HepG2 (cell line): Measurements from ENCODE around the gene CCDC83. TPM values are rescaled to one million over a fixed set of nuclear protein-coding genes. Genes with fewer than 3 reads are reported as not detected.

Source experiments
- ASH2L ChIP-seq: fragments of 300-600, 200-600 bp; sonication (generic); IDR thresholded peaks from 2 replicates; pipeline ENCODE4 v1.7.0; 2017; ENCODE audit warnings: low read depth, mild to moderate bottlenecking, moderate library complexity, mixed read lengths, low read length; ENCODE audit not compliant: insufficient read length
- BRF2 ChIP-seq: sonication (generic); formaldehyde crosslinking; IDR thresholded peaks from 2 replicates; pipeline ENCODE4 v1.8.1; 2022; ENCODE audit warnings: mild to moderate bottlenecking, missing genetic modification reagents
- DMTF1 ChIP-seq: sonication (generic); formaldehyde crosslinking; IDR thresholded peaks from 2 replicates; pipeline ENCODE4 v1.4.0; 2020; ENCODE audit warnings: mild to moderate bottlenecking, missing genetic modification reagents
- GLMP ChIP-seq: sonication (generic); formaldehyde crosslinking; IDR thresholded peaks from 2 replicates; pipeline ENCODE4 v1.9.0; 2021; ENCODE audit warnings: missing genetic modification reagents, mild to moderate bottlenecking, borderline replicate concordance
- JARID2 ChIP-seq: sonication (generic); formaldehyde crosslinking; IDR thresholded peaks from 2 replicates; pipeline ENCODE4 v1.8.1; 2023; ENCODE audit warnings: missing genetic modification reagents, inconsistent platforms; ENCODE audit not compliant: insufficient replicate concordance
- KLF13 ChIP-seq: sonication (generic); formaldehyde crosslinking; IDR thresholded peaks from 2 replicates; pipeline ENCODE4 v1.4.0; 2020; ENCODE audit warnings: mild to moderate bottlenecking, missing genetic modification reagents
- LCORL ChIP-seq, 2 experiments: fragments of 450-650 bp in 1 of 2; sonication (generic) in 1 of 2; formaldehyde crosslinking in 1 of 2; IDR thresholded peaks; 2 replicates each; pipeline versions ENCODE4 v1.5.0 to v1.6.1; 2017 to 2020; ENCODE audit warnings: antibody characterized with exemption in 1 of 2, missing genetic modification reagents in 1 of 2
- MAFK ChIP-seq, 2 experiments: IDR thresholded peaks in 1 of 2; conservative IDR thresholded peaks in 1 of 2; 2 replicates each; pipeline ENCODE4 v1.6.1; 2011; ENCODE audit warnings: improper control_type of control experiment in 2 of 2, low read length in 2 of 2
- MIXL1 ChIP-seq: IDR thresholded peaks from 2 replicates; pipeline ENCODE4 v1.6.1; 2016
- NCOA2 ChIP-seq: sonication (generic); formaldehyde crosslinking; IDR thresholded peaks from 2 replicates; pipeline ENCODE4 v1.8.0; 2022; ENCODE audit warnings: inconsistent platforms
- NFE2L2 ChIP-seq: fragments of 150-350 bp; IDR thresholded peaks from 2 replicates; pipeline ENCODE4 v1.6.1; 2014; ENCODE audit warnings: low read length
- PRDM15 ChIP-seq: sonication (generic); formaldehyde crosslinking; IDR thresholded peaks from 2 replicates; pipeline ENCODE4 v1.4.0; 2020; ENCODE audit warnings: missing genetic modification reagents
- PRMT3 ChIP-seq: sonication (generic); formaldehyde crosslinking; IDR thresholded peaks from 2 replicates; pipeline ENCODE4 v1.8.1; 2022; ENCODE audit warnings: low read depth, mild to moderate bottlenecking, moderate library complexity, missing genetic modification reagents, borderline replicate concordance
- SP1 ChIP-seq, 2 experiments: fragments of 450-650 bp in 1 of 2; sonication (generic) in 1 of 2; formaldehyde crosslinking in 1 of 2; IDR thresholded peaks; 2 replicates each; pipeline versions ENCODE4 v1.4.0 to v1.6.1; 2016 to 2020; ENCODE audit warnings: missing genetic modification reagents in 1 of 2
- TBL1XR1 ChIP-seq: fragments of 150-350 bp; IDR thresholded peaks from 2 replicates; pipeline ENCODE4 v1.6.1; 2014; ENCODE audit warnings: borderline replicate concordance, low read length; ENCODE audit not compliant: partially characterized antibody
- ZBTB7B ChIP-seq: sonication (generic); formaldehyde crosslinking; IDR thresholded peaks from 2 replicates; pipeline ENCODE4 v1.4.0; 2020; ENCODE audit warnings: missing genetic modification reagents
- ZNF121 ChIP-seq: sonication (generic); formaldehyde crosslinking; IDR thresholded peaks from 2 replicates; pipeline ENCODE4 v1.5.0; 2020; ENCODE audit warnings: mild to moderate bottlenecking, missing genetic modification reagents
- ZNF207 ChIP-seq: fragments of 450-650 bp; IDR thresholded peaks from 2 replicates; pipeline ENCODE4 v1.6.1; 2016; ENCODE audit warnings: antibody characterized with exemption, borderline replicate concordance
- ZNF282 ChIP-seq: fragments of 450-650 bp; IDR thresholded peaks from 2 replicates; pipeline ENCODE4 v1.6.1; 2018; ENCODE audit not compliant: partially characterized antibody
- ZNF549 ChIP-seq: sonication (generic); formaldehyde crosslinking; IDR thresholded peaks from 2 replicates; pipeline ENCODE4 v1.5.0; 2020; ENCODE audit warnings: missing genetic modification reagents
- ZNF557 ChIP-seq: sonication (generic); formaldehyde crosslinking; IDR thresholded peaks from 2 replicates; pipeline ENCODE4 v1.4.0; 2020; ENCODE audit warnings: missing genetic modification reagents
- ZNF850 ChIP-seq: sonication (generic); formaldehyde crosslinking; conservative IDR thresholded peaks from 2 replicates; pipeline ENCODE4 v1.9.0; 2021; ENCODE audit warnings: mild to moderate bottlenecking, missing genetic modification reagents
- ZSCAN9 ChIP-seq: IDR thresholded peaks from 2 replicates; pipeline ENCODE4 v1.6.1; 2016; ENCODE audit warnings: borderline replicate concordance
- polyA plus RNA-seq, 8 experiments: library from polyadenylated mRNA; depleted of rRNA in 3 of 8; stranded (reverse) in 7 of 8; unstranded in 1 of 8; fragments of >200 nt; fragmentation: Illumina TruSeq in 4 of 8; extraction: Trizol in 4 of 8; gene quantifications; 2 replicates each; pipeline versions ENCODE4 v1.2.1 to v1.2.3, GENCODE V29; 2011 to 2016; ENCODE audit warnings: low read depth in 4 of 8, missing spikeins in 1 of 8, mixed read lengths in 1 of 8; ENCODE audit not compliant: insufficient read depth in 1 of 8
- total RNA-seq, 5 experiments: library from RNA; depleted of rRNA; stranded (reverse); fragments of >200 nt; fragmentation: Illumina TruSeq; extraction: Trizol; gene quantifications; 2 replicates each; pipeline ENCODE4 v1.2.3, GENCODE V29; 2016; ENCODE audit warnings: low read depth in 1 of 5

CCDC83 gene
- total and polyA plus RNA-seq, 2 of the 13 experiments (the other 11 are each of a cell fraction or from before 2014, with no cell fraction given) = not detected

GRCh38 chr11:85923455-85923854, 68.3 kb downstream of the CCDC83 start (continued):
- TF ChIP-seq ZNF282 (no peak), NFE2L2 (no peak), KLF13 (CRISPR knock-in tag) (no peak), ZBTB7B (CRISPR knock-in tag) (0 out of 2 replicates have a peak, but pooled peaks have one; percentile 38), SP1 (IDR thresholded peaks at IDR 0.05) (no peak), SP1 (CRISPR knock-in tag; IDR thresholded peaks at IDR 0.05) (no peak), JARID2 (no peak), MAFK (conservative IDR thresholded peaks at IDR 0.05 in 1 of 2, IDR thresholded peaks at IDR 0.05 in 1 of 2; ENCODE audit: low read length in 2 of 2) (no peak), GLMP (CRISPR knock-in tag) (no peak), BRF2 (no peak), PRDM15 (CRISPR knock-in tag) (no peak), LCORL (IDR thresholded peaks at IDR 0.05) (no peak), LCORL (CRISPR knock-in tag; IDR thresholded peaks at IDR 0.05) (peak; percentile 35; the same call in 1 of the 2 replicates), NCOA2 (CRISPR knock-in tag) (peak; percentile 94), ZNF207 (no peak), ZNF850 (CRISPR knock-in tag) (no peak), MIXL1 (CRISPR knock-in tag) (peak; percentile 69), TBL1XR1 (no peak), ASH2L (no peak), PRMT3 (CRISPR knock-in tag) (no peak), ZNF121 (CRISPR knock-in tag) (no peak), ZSCAN9 (CRISPR knock-in tag) (peak; percentile 23; the same call in 1 of the 2 replicates), ZNF549 (CRISPR knock-in tag) (no peak), DMTF1 (no peak), ZNF557 (CRISPR knock-in tag) (no peak)
